ENCODE measurements around the gene MTA1.

Gene MTA1

GRCh38 chr14:105427412-105427811 lies 7.8 kb downstream of the MTA1 start:
- no peak overlapping the region for H3K4me3 ChIP-seq (ENCODE audit: low read depth, low read length)
- TF ChIP-seq CTCF (IDR thresholded peaks at IDR 0.05; ENCODE audit: low read depth, low read length): no peak

- H3K4me3 ChIP-seq (ENCODE audit: low read depth, low read length): no peak overlapping the region
- TF ChIP-seq CTCF (IDR thresholded peaks at IDR 0.05; ENCODE audit: low read depth, low read length): no peak
These were observed 8.4 kb downstream of the MTA1 start for GRCh38 chr14:105427936-105428485.

GRCh38 chr14:105430042-105430441 lies 10.4 kb downstream of the MTA1 start:
- no peak overlapping the region for H3K4me3 ChIP-seq (ENCODE audit: low read depth, low read length)

GRCh38 chr14:105430565-105430964 lies 10.9 kb downstream of the MTA1 start:
- no peak overlapping the region for H3K4me3 ChIP-seq (ENCODE audit: low read depth, low read length)

More at GRCh38 chr14:105430042-105430441, 10.4 kb downstream of the MTA1 start:
- no peak for TF ChIP-seq CTCF (IDR thresholded peaks at IDR 0.05; ENCODE audit: low read depth, low read length)

GRCh38 chr14:105431256-105431655 lies 11.6 kb downstream of the MTA1 start:
- no peak for TF ChIP-seq CTCF (IDR thresholded peaks at IDR 0.05; ENCODE audit: low read depth, low read length)
- no peak overlapping the region for H3K4me3 ChIP-seq (ENCODE audit: low read depth, low read length)

More at GRCh38 chr14:105430565-105430964, 10.9 kb downstream of the MTA1 start:
- no peak for TF ChIP-seq CTCF (IDR thresholded peaks at IDR 0.05; ENCODE audit: low read depth, low read length)

GRCh38 chr14:105432657-105433056 lies 13.0 kb downstream of the MTA1 start:
- H3K4me3 ChIP-seq (ENCODE audit: low read depth, low read length): no peak overlapping the region
- TF ChIP-seq CTCF (IDR thresholded peaks at IDR 0.05; ENCODE audit: low read depth, low read length): no peak

- no peak overlapping the region for H3K4me3 ChIP-seq (ENCODE audit: low read depth, low read length)
- TF ChIP-seq CTCF (IDR thresholded peaks at IDR 0.05; ENCODE audit: low read depth, low read length): no peak
These were observed 13.6 kb downstream of the MTA1 start for GRCh38 chr14:105433161-105433605.

Data from WI38 (cell line).